HG02571 (cell line): ENCODE measurements around the gene SELENON.

Source experiments
- ATAC-seq: cut with Tn5 transposase; IDR thresholded peaks from one replicate; pipeline ENCODE4 v1.9.1; 2021; ENCODE audit warnings: mild to moderate bottlenecking, moderate library complexity; ENCODE audit not compliant: unreplicated experiment

The SELENON gene

GRCh38 chr1:25769625-25770383 lies 30.2 kb upstream of the SELENON start:
- ATAC-seq, result no peak

GRCh38 chr1:25770541-25771220 lies 29.3 kb upstream of the SELENON start:
- no peak for ATAC-seq

GRCh38 chr1:25771221-25772114 lies 28.5 kb upstream of the SELENON start:
- no peak for ATAC-seq

- no peak for ATAC-seq
These were observed 27.8 kb upstream of the SELENON start for GRCh38 chr1:25772164-25772563.

GRCh38 chr1:25772692-25773245 lies 27.2 kb upstream of the SELENON start:
- no peak for ATAC-seq

- no peak for ATAC-seq
These were observed 26.4 kb upstream of the SELENON start for GRCh38 chr1:25773441-25774125.

GRCh38 chr1:25774206-25774803 lies 25.7 kb upstream of the SELENON start:
- ATAC-seq, result no peak

GRCh38 chr1:25774921-25775771 lies 24.8 kb upstream of the SELENON start:
- no peak for ATAC-seq

GRCh38 chr1:25779388-25779787 lies 20.6 kb upstream of the SELENON start:
- no peak for ATAC-seq

- ATAC-seq, result no peak
These were observed 20.1 kb upstream of the SELENON start for GRCh38 chr1:25779894-25780293.

- no peak for ATAC-seq
These were observed 19.5 kb upstream of the SELENON start for GRCh38 chr1:25780318-25781129.

- no peak for ATAC-seq
These were observed 18.9 kb upstream of the SELENON start for GRCh38 chr1:25781130-25781433.

GRCh38 chr1:25782608-25783201 lies 17.3 kb upstream of the SELENON start:
- ATAC-seq, result no peak

- ATAC-seq, result no peak
These were observed 15.4 kb upstream of the SELENON start for GRCh38 chr1:25784575-25785051.

GRCh38 chr1:25785333-25786067 lies 14.5 kb upstream of the SELENON start:
- ATAC-seq, result no peak

- ATAC-seq, result no peak
These were observed 12.9 kb upstream of the SELENON start for GRCh38 chr1:25786887-25787759.
